Fibroblast of skin of abdomen (primary cell): ENCODE data around the gene TTC1.
"Not testable (repeated sequence)": the region's sequence is repeated elsewhere in the genome, so short reads cannot be mapped to it uniquely, and the experiment has no call there.

Experiments
- DNase-seq: peaks from one replicate; pipeline ENCODE4 v3.0.0-alpha.2; 2013

TTC1 gene

DNA sequence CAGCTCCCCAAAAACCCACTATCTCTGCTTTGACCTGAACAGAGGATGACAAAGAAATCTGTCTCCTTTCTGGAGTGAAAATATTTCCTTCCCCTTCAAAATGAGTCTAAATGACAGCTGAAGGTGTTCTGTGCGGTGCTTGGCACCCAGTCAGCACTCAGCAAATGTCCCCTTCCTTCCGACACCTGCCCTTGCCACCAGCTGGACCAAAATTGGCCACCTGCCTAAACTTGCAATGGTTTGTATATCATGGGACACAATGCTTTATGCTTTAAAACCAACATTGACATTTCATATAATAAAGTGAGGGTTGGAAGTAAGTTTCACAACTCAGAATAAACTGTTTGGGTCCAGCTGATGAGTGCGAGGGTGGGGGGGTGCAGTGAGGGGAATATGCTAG, 7.5 kb upstream of the TTC1 start:
- no peak for DNase-seq

- DNase-seq: no peak
Observed at GRCh38 chr5:160007514-160007913, 1.4 kb upstream of the TTC1 start.

DNA sequence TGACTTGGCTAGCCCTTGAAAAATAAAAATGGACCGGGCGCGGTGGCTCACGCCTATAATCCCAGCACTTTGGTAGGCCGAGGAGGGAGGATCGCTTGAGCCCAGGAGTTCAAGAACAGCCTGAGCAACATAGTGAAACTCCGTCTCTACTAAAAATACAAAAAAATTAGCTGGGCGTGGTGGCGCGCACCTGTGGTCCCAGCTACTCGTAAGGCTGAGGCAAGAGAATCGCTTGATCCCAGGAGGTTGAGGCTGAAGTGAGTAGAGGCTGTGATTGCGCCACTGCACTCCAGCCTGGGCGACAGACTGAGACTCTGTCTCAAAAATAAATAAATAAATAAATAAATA, 436 bp upstream of the TTC1 start:
- DNase-seq: not testable (repeated sequence)

- DNase-seq: no peak
Observed at GRCh38 chr5:160009591-160009989, 651 bp downstream of the TTC1 start.

GRCh38 chr5:160011471-160011870, 2.5 kb downstream of the TTC1 start:
- no peak for DNase-seq

- DNase-seq: not testable (repeated sequence)
Observed at GRCh38 chr5:160014197-160014596, 5.3 kb downstream of the TTC1 start.

GRCh38 chr5:160018945-160019625, 10.1 kb downstream of the TTC1 start:
- DNase-seq: no peak

DNA sequence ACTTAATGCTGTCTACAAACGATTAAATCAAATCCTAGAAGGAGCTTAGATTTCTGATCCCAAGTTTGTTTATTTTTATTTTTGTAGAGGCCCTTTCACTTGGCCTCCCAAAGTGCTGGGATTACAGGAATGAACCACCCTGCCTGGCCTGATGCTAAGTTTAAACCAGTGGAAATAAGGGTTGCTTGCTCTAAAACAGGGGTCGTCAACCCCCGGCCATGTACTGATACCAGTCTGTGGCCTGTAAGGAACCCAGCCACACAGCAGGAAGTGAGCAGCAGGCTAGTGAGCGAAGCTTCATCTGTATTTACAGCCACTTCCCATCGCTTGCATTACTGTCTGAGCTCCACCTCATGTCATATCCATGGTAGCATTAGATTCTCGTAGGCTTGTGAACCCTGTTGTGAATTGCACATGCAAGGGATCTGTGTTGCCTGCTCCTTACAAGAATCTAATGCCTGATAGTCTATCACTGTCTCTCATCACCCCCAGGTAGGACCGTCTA, 11.4 kb downstream of the TTC1 start:
- DNase-seq: no peak

- no peak for DNase-seq
Observed at GRCh38 chr5:160020964-160021363, 12.0 kb downstream of the TTC1 start.

DNA sequence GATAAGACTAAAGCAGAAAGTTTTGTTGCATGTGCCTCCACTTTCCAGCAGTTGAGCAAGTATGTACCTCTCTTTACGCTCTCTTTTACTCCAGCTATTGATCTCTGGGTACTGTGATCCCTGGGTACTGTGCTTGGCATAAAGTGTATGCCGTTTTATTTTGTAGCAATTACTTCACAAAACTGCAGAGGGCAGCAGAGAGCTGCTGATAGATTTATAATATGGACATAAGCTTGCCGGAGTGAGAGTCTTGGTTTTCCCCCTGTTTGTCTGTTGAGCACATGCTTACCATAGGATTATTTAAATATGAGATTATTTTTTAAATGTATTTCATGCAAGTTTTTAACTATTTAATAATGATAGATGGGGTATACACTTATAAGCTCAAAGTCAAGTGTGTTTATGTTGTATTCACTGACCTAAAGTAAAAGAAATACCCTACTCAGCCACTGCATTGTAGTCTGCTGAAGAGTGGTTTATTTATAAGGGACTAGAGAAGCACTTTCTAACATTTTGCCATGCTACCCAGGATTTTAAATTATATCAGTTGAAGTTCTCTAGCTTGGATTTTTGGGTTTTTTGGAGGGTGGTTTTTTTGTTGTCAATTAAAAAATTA, 13.0 kb downstream of the TTC1 start:
- peak; percentile 64 for DNase-seq

DNA sequence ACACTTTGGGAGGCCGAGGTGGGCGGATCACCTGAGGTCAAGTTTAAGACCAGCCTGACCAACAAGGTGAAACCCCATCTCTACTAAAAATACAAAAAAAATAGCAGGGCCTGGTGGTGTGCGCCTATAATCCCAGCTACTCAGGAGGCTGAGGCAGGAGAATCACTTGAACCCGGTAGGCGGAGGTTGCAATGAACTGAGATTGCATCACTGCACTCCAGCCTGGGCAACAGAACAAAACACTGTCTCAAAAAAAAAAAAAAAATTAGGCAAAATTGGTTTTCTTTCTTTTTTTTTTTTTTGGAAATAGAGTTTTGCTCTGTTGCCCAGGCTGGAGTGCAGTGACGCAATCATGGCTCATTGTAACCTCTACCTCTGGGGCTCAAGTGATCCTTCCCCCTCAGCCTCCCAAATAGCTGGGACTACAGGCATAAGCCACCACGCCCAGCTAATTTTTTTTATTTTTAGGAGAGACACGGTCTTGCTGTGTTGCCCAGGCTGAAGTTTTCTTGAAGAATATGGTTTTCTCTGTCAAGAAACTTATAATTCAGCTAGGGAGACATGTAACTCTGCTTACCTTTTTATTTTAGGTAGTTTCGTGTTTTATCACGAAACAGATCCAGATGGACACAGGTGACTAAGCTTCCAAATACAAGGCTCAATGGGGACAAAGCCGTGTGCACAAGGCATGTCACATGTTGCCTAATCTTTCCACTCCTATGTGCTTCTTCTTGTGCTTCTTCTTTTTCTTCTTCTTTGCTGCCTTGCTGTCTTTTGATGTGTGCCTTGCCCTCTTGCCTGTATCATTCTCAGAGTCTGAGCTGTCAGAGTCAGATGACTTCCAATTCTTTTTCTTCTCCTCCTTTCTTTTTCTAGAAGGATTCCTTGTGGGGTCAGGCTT, 14.3 kb downstream of the TTC1 start:
- no peak for DNase-seq

GRCh38 chr5:160023908-160024630, 15.1 kb downstream of the TTC1 start:
- no peak for DNase-seq

GRCh38 chr5:160029004-160029403, 20.1 kb downstream of the TTC1 start:
- DNase-seq: no peak

- no peak for DNase-seq
Observed at GRCh38 chr5:160029540-160030139, 20.7 kb downstream of the TTC1 start.

DNA sequence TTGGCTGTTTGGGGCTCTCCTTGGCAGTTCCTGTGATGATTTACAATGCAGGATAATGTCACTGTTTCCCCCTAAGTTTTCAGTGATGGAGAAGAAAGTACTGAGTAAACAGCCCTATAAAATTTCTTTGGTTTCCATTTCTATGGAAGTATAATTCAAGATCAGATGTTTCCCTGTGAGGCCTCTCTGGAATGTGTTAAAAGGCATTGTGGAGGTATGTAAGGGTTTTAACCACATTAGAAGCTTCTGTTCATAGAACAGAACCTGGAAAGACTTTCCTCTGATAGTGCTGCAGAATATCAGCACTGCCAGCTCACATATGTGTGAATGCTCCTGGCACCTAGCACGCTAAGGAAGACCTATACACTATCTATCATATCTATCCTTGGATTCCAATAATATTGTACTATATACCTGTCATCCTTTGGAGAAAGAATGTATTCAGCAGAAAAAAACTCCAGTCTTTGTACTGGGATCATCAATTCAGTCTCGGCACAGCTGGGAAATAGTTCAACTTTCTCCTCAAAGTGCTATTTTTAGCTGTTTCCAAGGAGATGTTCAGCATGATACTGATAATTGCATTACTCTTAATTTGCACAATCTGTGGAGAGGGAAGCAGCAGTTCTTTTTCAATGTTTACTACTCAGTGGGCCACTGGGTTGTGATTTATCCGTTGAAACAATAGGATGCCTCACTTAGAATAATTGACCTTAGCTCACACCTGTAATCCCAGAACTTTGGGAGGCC, 21.9 kb downstream of the TTC1 start:
- DNase-seq: peak; percentile 16

GRCh38 chr5:160033546-160034252, 24.8 kb downstream of the TTC1 start:
- no peak for DNase-seq

DNA sequence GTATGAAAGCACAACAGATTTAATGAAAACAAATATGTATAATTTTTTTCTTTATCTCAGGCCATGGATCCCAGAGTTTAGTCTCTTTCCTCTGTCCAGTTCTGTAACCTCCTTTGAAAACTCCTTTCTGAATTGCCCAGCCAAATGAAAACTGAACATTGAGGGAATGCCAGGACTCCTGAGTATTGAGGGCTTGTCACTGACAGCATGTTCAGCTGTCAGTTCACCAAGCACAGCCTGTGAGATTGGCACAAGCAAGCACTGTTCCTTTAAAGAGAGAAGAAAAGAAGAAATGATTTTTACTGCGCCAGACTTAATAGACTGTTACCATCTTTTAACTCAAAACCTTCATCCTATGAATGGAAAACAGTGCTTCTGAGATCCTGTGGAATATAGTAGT, 27.3 kb downstream of the TTC1 start:
- no peak for DNase-seq

- no peak for DNase-seq
Observed at GRCh38 chr5:160036884-160037283, 27.9 kb downstream of the TTC1 start.

DNA sequence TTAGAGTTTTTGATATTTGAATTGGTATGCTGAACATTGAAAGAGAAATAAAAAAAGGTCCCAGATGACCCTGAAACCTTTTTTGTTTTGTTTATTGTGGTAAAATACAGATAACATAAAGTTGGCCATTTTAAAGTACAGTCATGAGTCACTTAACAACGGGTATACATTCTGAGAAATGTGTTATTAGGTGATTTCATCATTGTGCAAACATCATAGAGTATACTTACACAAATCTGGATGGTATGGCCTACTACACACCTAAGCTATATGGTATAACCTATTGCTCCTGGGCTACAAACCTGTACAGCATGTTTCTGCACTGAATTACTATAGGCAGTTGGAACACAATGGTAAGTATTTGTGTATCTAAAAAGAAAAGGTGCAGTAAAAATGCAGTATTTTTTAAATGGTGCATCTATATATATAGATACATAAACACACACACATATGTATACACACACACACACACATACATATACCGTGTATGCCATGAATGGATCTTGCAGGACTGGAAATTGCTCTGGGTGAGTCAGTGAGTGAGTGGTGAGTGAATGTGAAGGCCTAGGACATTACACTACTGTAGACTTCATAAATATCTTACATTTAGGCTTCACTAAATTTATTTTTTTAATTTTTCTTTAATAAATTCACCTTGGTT, 31.0 kb downstream of the TTC1 start:
- DNase-seq: no peak

- DNase-seq: no peak
Observed at GRCh38 chr5:160040471-160040835, 31.5 kb downstream of the TTC1 start.
